Fibroblast of lung (primary cell): ENCODE data around the gene PADI1.

ENCODE experiments used
- CTCF ChIP-seq, 2 donors: IDR thresholded peaks in 1 of 2; conservative IDR thresholded peaks in 1 of 2; 1 replicate in 1 of 2; 2 replicates in 1 of 2; pipeline ENCODE4 v1.5.1; 2011 to 2012; ENCODE audit warnings: low read length in 2 of 2, control low read depth in 1 of 2, inconsistent platforms in 1 of 2, low read depth in 1 of 2, mild to moderate bottlenecking in 1 of 2
- EZH2 ChIP-seq: IDR thresholded peaks from 2 replicates; pipeline ENCODE4 v1.5.1; 2012; ENCODE audit warnings: low read length, control low read depth, mild to moderate bottlenecking; ENCODE audit errors: missing control alignments

- TF ChIP-seq CTCF (conservative IDR thresholded peaks at IDR 0.05 in 1 of 2, IDR thresholded peaks at IDR 0.05 in 1 of 2; ENCODE audit: low read depth in 1 of 2, low read length in 2 of 2) (no peak), EZH2 (no peak)
Observed at GRCh38 chr1:17248781-17249180, 43.9 kb downstream of the PADI1 start, which contains the start of gene PADI3.
